ENCODE measurements around the gene ISG20L2.

DNA sequence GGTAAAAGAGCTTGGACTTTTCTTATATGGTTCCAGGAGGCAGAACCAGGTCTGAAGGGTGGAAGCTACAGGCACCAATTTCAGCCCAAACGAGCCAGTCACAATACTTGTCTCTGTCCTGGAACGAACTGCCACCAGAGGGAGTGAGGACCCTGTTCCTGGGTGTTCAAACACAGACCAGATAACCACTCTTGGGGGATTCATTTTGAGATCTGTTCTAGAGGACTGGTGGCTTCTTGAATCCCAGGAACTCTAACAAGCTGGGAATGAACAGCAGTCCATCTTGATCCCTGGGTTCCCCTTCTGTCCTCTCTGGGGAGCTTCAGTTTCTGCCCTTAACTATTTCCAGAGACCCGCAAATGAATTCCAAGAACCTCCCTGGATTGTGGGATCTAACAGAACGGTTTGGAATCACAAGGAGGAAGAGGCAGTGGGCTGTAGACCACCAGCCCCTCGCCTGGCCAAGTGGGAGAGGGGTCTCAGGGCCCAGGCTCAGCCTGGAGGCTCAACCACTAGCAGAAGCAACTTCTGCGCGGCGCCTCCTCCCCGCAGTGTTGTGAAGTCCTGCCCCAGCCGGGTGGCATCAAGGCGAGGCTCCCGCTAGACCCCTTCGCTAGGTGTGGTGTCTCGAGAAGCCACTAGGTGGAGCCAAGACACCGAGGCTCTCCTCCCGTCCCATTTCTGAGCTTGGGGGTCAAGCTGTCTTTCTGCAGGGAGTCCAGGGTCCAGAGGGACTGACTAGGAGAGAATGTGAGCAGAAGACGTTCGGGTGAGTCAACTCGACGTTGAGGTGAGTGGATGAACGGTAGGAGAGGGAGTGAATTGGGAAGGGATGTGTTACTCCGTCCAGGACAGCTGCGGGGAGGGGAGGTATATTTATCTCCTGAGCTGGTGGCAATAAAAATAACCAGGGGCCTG is 39.3 kb downstream of the ISG20L2 start:
- TF ChIP-seq, protein P1, sequence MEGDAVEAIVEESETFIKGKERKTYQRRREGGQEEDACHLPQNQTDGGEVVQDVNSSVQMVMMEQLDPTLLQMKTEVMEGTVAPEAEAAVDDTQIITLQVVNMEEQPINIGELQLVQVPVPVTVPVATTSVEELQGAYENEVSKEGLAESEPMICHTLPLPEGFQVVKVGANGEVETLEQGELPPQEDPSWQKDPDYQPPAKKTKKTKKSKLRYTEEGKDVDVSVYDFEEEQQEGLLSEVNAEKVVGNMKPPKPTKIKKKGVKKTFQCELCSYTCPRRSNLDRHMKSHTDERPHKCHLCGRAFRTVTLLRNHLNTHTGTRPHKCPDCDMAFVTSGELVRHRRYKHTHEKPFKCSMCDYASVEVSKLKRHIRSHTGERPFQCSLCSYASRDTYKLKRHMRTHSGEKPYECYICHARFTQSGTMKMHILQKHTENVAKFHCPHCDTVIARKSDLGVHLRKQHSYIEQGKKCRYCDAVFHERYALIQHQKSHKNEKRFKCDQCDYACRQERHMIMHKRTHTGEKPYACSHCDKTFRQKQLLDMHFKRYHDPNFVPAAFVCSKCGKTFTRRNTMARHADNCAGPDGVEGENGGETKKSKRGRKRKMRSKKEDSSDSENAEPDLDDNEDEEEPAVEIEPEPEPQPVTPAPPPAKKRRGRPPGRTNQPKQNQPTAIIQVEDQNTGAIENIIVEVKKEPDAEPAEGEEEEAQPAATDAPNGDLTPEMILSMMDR (IDR thresholded peaks at IDR 0.05; ENCODE audit: extremely low read depth in 1 of 2, insufficient read depth in 1 of 2, low read depth in 1 of 2, low read length in 2 of 2), result peak; percentile 87 to 93
- TF ChIP-seq, protein P2, sequence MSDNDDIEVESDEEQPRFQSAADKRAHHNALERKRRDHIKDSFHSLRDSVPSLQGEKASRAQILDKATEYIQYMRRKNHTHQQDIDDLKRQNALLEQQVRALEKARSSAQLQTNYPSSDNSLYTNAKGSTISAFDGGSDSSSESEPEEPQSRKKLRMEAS (IDR thresholded peaks at IDR 0.05; ENCODE audit: insufficient read depth, insufficient read length), result no peak
- no peak for TF ChIP-seq POLR2A (IDR thresholded peaks at IDR 0.05; ENCODE audit: low read depth, low read length)
- no peak for TF ChIP-seq POLR2AphosphoS5 (IDR thresholded peaks at IDR 0.05; ENCODE audit: insufficient read depth, low read depth, low read length)

Data from endothelial cell of umbilical vein (primary cell).